HEK293 (cell line): ENCODE measurements around the gene CPNE1.

Experiments
- CTCF ChIA-PET: fragments of 350-600 bp; formaldehyde crosslinking; extraction: SDS; loops from one replicate; lab custom pipeline; 2021; ENCODE audit warnings: antibody characterized with exemption; lab: Yijun Ruan, JAX
- POLR2A ChIA-PET: fragments of 300-600 bp; formaldehyde crosslinking; extraction: SDS; loops from one replicate; lab custom pipeline; 2020; ENCODE audit warnings: antibody characterized with exemption, inconsistent platforms; lab: Yijun Ruan, JAX
- H3K27ac ChIP-seq: fragments of 200-500 bp; sonication (Bioruptor generic); 2 replicates; pipeline ENCODE4 v1.5.1; 2014; ENCODE audit warnings: low read depth, low read length, control low read depth, inconsistent platforms; ENCODE audit errors: extremely low read depth
- H3K36me3 ChIP-seq, 2 experiments: fragments of 200-500 bp in 1 of 2; sonication (Bioruptor generic) in 1 of 2; 1 replicate in 1 of 2; 2 replicates in 1 of 2; pipeline ENCODE4 v1.5.1; 2014 to 2017; ENCODE audit warnings: inconsistent platforms in 2 of 2, low read length in 2 of 2; ENCODE audit not compliant: control insufficient read depth in 2 of 2, insufficient read depth in 1 of 2
- H3K4me1 ChIP-seq: fragments of 200-500 bp; sonication (Bioruptor generic); 2 replicates; pipeline ENCODE4 v1.5.1; 2014; ENCODE audit warnings: mild to moderate bottlenecking, low read length, inconsistent platforms; ENCODE audit not compliant: control insufficient read depth, insufficient read depth
- H3K4me3 ChIP-seq: 2 replicates; pipeline ENCODE4 v1.5.1; 2011; ENCODE audit warnings: low read depth, mild to moderate bottlenecking, control low read depth, low read length, moderate library complexity
- H3K9me3 ChIP-seq: fragments of 200-500 bp; sonication (Bioruptor generic); 2 replicates; pipeline ENCODE4 v1.5.1; 2014; ENCODE audit warnings: low read depth, low read length, inconsistent platforms; ENCODE audit not compliant: control insufficient read depth, insufficient read depth
- CTCF ChIP-seq: fragments of 450-650 bp; formaldehyde crosslinking; IDR thresholded peaks from 2 replicates; pipeline ENCODE4 v1.5.1; 2016; ENCODE audit warnings: missing biosample characterization, missing genetic modification characterization
- GFI1B ChIP-seq: fragments of 450-650 bp; formaldehyde crosslinking; IDR thresholded peaks from 2 replicates; pipeline ENCODE4 v1.5.1; 2016; ENCODE audit warnings: missing biosample characterization, missing genetic modification characterization
- GLIS1 ChIP-seq: fragments of 450-650 bp; formaldehyde crosslinking; IDR thresholded peaks from 2 replicates; pipeline ENCODE4 v1.5.1; 2016; ENCODE audit warnings: missing biosample characterization, missing genetic modification characterization
- HOXC10 ChIP-seq: sonication (generic); formaldehyde crosslinking; IDR thresholded peaks from 2 replicates; pipeline ENCODE4 v1.8.1; 2023; ENCODE audit warnings: mild to moderate bottlenecking, missing genetic modification reagents
- KLF7 ChIP-seq: fragments of 450-650 bp; formaldehyde crosslinking; IDR thresholded peaks from 2 replicates; pipeline ENCODE4 v1.5.1; 2016; ENCODE audit warnings: missing biosample characterization, missing genetic modification characterization, borderline replicate concordance
- PATZ1 ChIP-seq: fragments of 450-650 bp; formaldehyde crosslinking; IDR thresholded peaks from 2 replicates; pipeline ENCODE4 v1.5.1; 2016; ENCODE audit warnings: missing biosample characterization, missing genetic modification characterization
- SCRT1 ChIP-seq: fragments of 450-650 bp; formaldehyde crosslinking; IDR thresholded peaks from 2 replicates; pipeline ENCODE4 v1.5.1; 2016; ENCODE audit warnings: missing biosample characterization, missing genetic modification characterization, borderline replicate concordance
- SP7 ChIP-seq: fragments of 450-650 bp; formaldehyde crosslinking; IDR thresholded peaks from 2 replicates; pipeline ENCODE4 v1.5.1; 2016; ENCODE audit warnings: missing biosample characterization, missing genetic modification characterization
- YY1 ChIP-seq: fragments of 450-650 bp; formaldehyde crosslinking; IDR thresholded peaks from 2 replicates; pipeline ENCODE4 v1.5.1; 2018; ENCODE audit warnings: missing biosample characterization, missing genetic modification characterization
- ZBTB17 ChIP-seq: fragments of 450-650 bp; formaldehyde crosslinking; IDR thresholded peaks from 2 replicates; pipeline ENCODE4 v1.5.1; 2016; ENCODE audit warnings: missing biosample characterization, missing genetic modification characterization
- ZBTB8A ChIP-seq: fragments of 450-650 bp; formaldehyde crosslinking; IDR thresholded peaks from 2 replicates; pipeline ENCODE4 v1.5.1; 2016; ENCODE audit warnings: missing biosample characterization, missing genetic modification characterization
- ZFP37 ChIP-seq: fragments of 450-650 bp; formaldehyde crosslinking; IDR thresholded peaks from 2 replicates; pipeline ENCODE4 v1.5.1; 2016; ENCODE audit warnings: missing biosample characterization, missing genetic modification characterization
- ZNF169 ChIP-seq: fragments of 450-650 bp; formaldehyde crosslinking; IDR thresholded peaks from 2 replicates; pipeline ENCODE4 v1.5.1; 2016; ENCODE audit warnings: missing biosample characterization, missing genetic modification characterization
- ZNF221 ChIP-seq: fragments of 450-650 bp; formaldehyde crosslinking; IDR thresholded peaks from 2 replicates; pipeline ENCODE4 v1.5.1; 2017; ENCODE audit warnings: missing biosample characterization, missing genetic modification characterization, borderline replicate concordance
- ZNF266 ChIP-seq: fragments of 450-650 bp; formaldehyde crosslinking; IDR thresholded peaks from 2 replicates; pipeline ENCODE4 v1.5.1; 2016; ENCODE audit warnings: missing biosample characterization, missing genetic modification characterization, low read depth
- ZNF274 ChIP-seq, 2 experiments: fragments of 200-500 bp in 1 of 2; fragments of 450-650 bp in 1 of 2; sonication (Bioruptor generic) in 1 of 2; formaldehyde crosslinking in 1 of 2; IDR thresholded peaks; 2 replicates each; pipeline versions ENCODE4 v1.5.1 to v1.6.1; 2014 to 2016; ENCODE audit warnings: borderline replicate concordance in 1 of 2, inconsistent platforms in 1 of 2, low read length in 1 of 2, missing biosample characterization in 1 of 2, missing genetic modification characterization in 1 of 2
- ZNF37A ChIP-seq: fragments of 450-650 bp; IDR thresholded peaks from 2 replicates; pipeline ENCODE4 v1.5.1; 2018; ENCODE audit warnings: missing biosample characterization, missing genetic modification characterization
- ZNF416 ChIP-seq: fragments of 450-650 bp; formaldehyde crosslinking; IDR thresholded peaks from 2 replicates; pipeline ENCODE4 v1.5.1; 2016; ENCODE audit warnings: missing biosample characterization, missing genetic modification characterization
- ZNF473 ChIP-seq: fragments of 450-650 bp; formaldehyde crosslinking; IDR thresholded peaks from 2 replicates; pipeline ENCODE4 v1.5.1; 2017; ENCODE audit warnings: missing biosample characterization, missing genetic modification characterization
- ZNF501 ChIP-seq: fragments of 450-650 bp; formaldehyde crosslinking; IDR thresholded peaks from 2 replicates; pipeline ENCODE4 v1.5.1; 2016; ENCODE audit warnings: missing biosample characterization, missing genetic modification characterization
- ZNF548 ChIP-seq: fragments of 450-650 bp; formaldehyde crosslinking; IDR thresholded peaks from 2 replicates; pipeline ENCODE4 v1.5.1; 2016; ENCODE audit warnings: missing biosample characterization, missing genetic modification characterization
- ZNF791 ChIP-seq: fragments of 450-650 bp; formaldehyde crosslinking; IDR thresholded peaks from 2 replicates; pipeline ENCODE4 v1.5.1; 2016; ENCODE audit warnings: missing biosample characterization, missing genetic modification characterization
- ZNF837 ChIP-seq: fragments of 450-650 bp; formaldehyde crosslinking; IDR thresholded peaks from 2 replicates; pipeline ENCODE4 v1.5.1; 2016; ENCODE audit warnings: missing biosample characterization, missing genetic modification characterization
- TF ChIP-seq, protein P1 (sequence below): fragments of 450-650 bp; formaldehyde crosslinking; IDR thresholded peaks from 2 replicates; pipeline ENCODE4 v1.5.1; 2016; ENCODE audit warnings: missing biosample characterization, missing genetic modification characterization
- TF ChIP-seq, protein P2 (sequence below): fragments of 450-650 bp; formaldehyde crosslinking; IDR thresholded peaks from 2 replicates; pipeline ENCODE4 v1.5.1; 2017; ENCODE audit warnings: missing biosample characterization, missing genetic modification characterization

Gene CPNE1

GRCh38 chr20:35653893-35654292 lies 10.8 kb downstream of the CPNE1 start:
- Histone ChIP-seq H3K4me3 (no peak overlapping the region), H3K4me1 (peaks cover 10% of the 10 kb centered on the region; the same call in 1 of the 2 replicates), H3K36me3 (peaks cover 4 to 55% of the 10 kb centered on the region in 2 experiments; a peak in 2 of 3 replicates), H3K9me3 (no peaks in the 10 kb centered on the region), H3K27ac (no peak overlapping the region)
- TF ChIP-seq ZNF221 (no peak), ZFP37 (no peak), GFI1B (no peak), ZNF473 (no peak), KLF7 (no peak), ZNF837 (tag by site-specific recombination) (no peak), ZNF37A (tag by site-specific recombination) (no peak), ZNF274 (IDR thresholded peaks at IDR 0.05; ENCODE audit: low read length) (no peak), ZNF274 (tag by site-specific recombination; IDR thresholded peaks at IDR 0.05; ENCODE audit: borderline replicate concordance) (no peak), ZNF169 (tag by site-specific recombination) (no peak), ZNF791 (tag by site-specific recombination) (no peak), GLIS1 (no peak), SCRT1 (no peak), ZNF266 (no peak), YY1 (no peak), HOXC10 (CRISPR knock-in tag) (no peak), ZBTB17 (tag by site-specific recombination) (no peak), SP7 (no peak), ZNF416 (tag by site-specific recombination) (no peak)
- TF ChIP-seq, protein P1, sequence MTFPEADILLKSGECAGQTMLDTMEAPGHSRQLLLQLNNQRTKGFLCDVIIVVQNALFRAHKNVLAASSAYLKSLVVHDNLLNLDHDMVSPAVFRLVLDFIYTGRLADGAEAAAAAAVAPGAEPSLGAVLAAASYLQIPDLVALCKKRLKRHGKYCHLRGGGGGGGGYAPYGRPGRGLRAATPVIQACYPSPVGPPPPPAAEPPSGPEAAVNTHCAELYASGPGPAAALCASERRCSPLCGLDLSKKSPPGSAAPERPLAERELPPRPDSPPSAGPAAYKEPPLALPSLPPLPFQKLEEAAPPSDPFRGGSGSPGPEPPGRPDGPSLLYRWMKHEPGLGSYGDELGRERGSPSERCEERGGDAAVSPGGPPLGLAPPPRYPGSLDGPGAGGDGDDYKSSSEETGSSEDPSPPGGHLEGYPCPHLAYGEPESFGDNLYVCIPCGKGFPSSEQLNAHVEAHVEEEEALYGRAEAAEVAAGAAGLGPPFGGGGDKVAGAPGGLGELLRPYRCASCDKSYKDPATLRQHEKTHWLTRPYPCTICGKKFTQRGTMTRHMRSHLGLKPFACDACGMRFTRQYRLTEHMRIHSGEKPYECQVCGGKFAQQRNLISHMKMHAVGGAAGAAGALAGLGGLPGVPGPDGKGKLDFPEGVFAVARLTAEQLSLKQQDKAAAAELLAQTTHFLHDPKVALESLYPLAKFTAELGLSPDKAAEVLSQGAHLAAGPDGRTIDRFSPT (tag by site-specific recombination), result no peak
- ChIA-PET POLR2A (no interaction called here), CTCF (no interaction called here)

DNA sequence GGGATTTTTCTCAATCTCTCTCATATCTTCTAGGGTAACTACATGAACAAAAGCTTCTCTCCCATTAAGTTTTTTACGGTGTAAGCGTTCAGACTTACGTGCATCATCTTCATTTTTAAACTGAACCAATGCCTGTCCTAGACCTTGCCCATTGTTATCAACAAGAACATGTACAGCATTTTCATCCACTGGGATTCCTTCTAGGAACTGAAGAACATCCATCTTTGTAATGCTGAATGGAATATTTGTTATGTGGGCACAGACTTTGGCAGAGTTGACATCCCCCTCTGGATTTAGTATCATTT lies 11.3 kb downstream of the CPNE1 start:
- H3K36me3 ChIP-seq, result peaks cover 4 to 55% of the 10 kb centered on the region in 2 experiments; a peak in 2 of 3 replicates
- TF ChIP-seq ZBTB8A (tag by site-specific recombination), result no peak
- TF ChIP-seq, protein P2, sequence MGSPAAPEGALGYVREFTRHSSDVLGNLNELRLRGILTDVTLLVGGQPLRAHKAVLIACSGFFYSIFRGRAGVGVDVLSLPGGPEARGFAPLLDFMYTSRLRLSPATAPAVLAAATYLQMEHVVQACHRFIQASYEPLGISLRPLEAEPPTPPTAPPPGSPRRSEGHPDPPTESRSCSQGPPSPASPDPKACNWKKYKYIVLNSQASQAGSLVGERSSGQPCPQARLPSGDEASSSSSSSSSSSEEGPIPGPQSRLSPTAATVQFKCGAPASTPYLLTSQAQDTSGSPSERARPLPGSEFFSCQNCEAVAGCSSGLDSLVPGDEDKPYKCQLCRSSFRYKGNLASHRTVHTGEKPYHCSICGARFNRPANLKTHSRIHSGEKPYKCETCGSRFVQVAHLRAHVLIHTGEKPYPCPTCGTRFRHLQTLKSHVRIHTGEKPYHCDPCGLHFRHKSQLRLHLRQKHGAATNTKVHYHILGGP (tag by site-specific recombination), result no peak
- TF ChIP-seq PATZ1 (tag by site-specific recombination), result no peak
- TF ChIP-seq ZNF501 (tag by site-specific recombination), result no peak
- TF ChIP-seq CTCF (tag by site-specific recombination), result no peak
- TF ChIP-seq ZNF548 (tag by site-specific recombination), result no peak
- TF ChIP-seq, all 188 proteins: peak for 0
- no peaks in the 10 kb centered on the region for H3K9me3 ChIP-seq
- H3K4me3 ChIP-seq, result no peak overlapping the region
- 0 out of 2 replicates have a peak, but pooled peaks cover 8% of the 10 kb centered on the region for H3K4me1 ChIP-seq
- ChIA-PET CTCF (no interaction called here), POLR2A (no interaction called here)
- H3K27ac ChIP-seq, result no peak overlapping the region
